HFF-Myc (cell line): ENCODE results near the gene NEGR1.
"Not testable (repeated sequence)": the region's sequence is repeated elsewhere in the genome, so short reads cannot be mapped to it uniquely, and the experiment has no call there.

Source experiments
- DNase-seq: peaks from one replicate; pipeline ENCODE4 v3.0.0-alpha.2; 2011; ENCODE audit warnings: low read depth; ENCODE audit errors: extremely low read depth
- H3K4me3 ChIP-seq: replicated peaks from 2 replicates; pipeline ENCODE4 v1.5.1; 2011; ENCODE audit warnings: low read depth, mild to moderate bottlenecking, control low read depth, low read length
- TF ChIP-seq, protein P1 (sequence below): IDR thresholded peaks from 2 replicates; pipeline ENCODE4 v1.5.1; 2012; ENCODE audit warnings: mild to moderate bottlenecking, low read depth, low read length, control low read depth; ENCODE audit errors: missing control alignments

NEGR1 gene

DNA sequence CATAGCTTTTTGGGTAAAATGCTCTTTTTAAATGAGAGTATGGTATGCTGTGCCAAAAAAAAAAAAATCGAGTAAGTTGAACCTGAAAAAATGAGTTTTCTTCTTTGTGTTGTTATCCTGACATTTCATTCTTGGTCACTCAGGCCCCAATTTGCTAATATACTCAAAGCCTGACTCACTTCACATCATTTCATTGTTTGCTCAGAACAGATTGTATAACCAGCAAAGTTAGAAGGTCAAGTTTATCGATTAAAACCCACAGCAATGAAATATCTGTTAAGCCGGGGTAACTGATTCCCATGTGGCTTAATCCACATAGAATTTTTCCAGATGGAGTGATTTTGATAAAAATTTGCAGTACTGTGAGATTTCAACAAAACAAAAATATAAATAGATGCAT is 363.7 kb downstream of the NEGR1 start:
- DNase-seq = no peak
- TF ChIP-seq, protein P1, sequence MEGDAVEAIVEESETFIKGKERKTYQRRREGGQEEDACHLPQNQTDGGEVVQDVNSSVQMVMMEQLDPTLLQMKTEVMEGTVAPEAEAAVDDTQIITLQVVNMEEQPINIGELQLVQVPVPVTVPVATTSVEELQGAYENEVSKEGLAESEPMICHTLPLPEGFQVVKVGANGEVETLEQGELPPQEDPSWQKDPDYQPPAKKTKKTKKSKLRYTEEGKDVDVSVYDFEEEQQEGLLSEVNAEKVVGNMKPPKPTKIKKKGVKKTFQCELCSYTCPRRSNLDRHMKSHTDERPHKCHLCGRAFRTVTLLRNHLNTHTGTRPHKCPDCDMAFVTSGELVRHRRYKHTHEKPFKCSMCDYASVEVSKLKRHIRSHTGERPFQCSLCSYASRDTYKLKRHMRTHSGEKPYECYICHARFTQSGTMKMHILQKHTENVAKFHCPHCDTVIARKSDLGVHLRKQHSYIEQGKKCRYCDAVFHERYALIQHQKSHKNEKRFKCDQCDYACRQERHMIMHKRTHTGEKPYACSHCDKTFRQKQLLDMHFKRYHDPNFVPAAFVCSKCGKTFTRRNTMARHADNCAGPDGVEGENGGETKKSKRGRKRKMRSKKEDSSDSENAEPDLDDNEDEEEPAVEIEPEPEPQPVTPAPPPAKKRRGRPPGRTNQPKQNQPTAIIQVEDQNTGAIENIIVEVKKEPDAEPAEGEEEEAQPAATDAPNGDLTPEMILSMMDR = no peak
- H3K4me3 ChIP-seq = no peak overlapping the region

- TF ChIP-seq, protein P1 = no peak
- no peak overlapping the region for H3K4me3 ChIP-seq
- no peak for DNase-seq
Measured at GRCh38 chr1:71916894-71917293, 365.4 kb downstream of the NEGR1 start.

GRCh38 chr1:71914626-71915025 is 367.7 kb downstream of the NEGR1 start:
- TF ChIP-seq, protein P1 = no peak
- no peak overlapping the region for H3K4me3 ChIP-seq
- DNase-seq = no peak

DNA sequence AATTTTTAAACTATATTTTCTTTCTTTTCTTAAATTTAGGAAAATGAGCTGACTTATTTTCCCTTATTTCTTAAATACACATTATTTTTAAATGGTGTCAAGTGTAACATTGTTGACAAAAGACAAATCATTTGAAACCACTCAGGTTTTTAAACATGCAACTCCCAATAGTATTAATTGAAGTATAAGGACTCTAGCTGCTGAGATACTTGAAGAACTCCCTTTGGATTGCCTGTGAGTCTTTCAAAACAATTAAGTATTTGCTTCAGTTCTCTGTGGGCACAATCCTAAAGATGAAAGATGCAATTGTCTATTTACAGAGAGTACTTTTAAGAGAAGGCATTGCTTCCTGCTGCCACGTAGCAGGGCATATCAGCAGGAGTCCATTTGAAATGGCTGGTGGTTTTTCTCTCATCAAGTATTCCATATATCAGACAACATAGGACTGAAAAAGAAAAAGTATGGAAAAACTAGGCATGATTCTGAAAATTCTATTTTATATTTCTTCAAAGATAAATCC is 373.4 kb downstream of the NEGR1 start:
- TF ChIP-seq, protein P1 = no peak
- DNase-seq = no peak
- H3K4me3 ChIP-seq = no peak overlapping the region

DNA sequence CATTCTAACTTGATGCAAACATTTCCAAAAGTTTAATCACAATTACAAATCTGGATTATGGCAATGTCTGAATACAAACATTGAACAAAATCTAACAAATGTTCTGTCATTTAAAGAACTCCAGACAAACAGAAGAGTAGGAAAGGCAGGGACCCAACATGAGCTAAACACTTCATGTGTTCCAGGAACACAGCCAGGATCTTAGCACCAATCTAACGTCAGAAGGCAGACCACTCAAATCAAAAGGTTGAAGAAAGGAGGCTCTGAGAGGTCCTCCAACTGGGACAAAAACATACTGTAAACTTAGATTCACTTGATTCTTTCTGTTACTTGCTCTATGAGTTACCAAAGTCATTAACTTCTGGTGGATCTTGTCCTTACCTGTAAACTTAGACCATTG is 374.0 kb downstream of the NEGR1 start:
- DNase-seq = no peak
- TF ChIP-seq, protein P1 = no peak
- H3K4me3 ChIP-seq = no peak overlapping the region

GRCh38 chr1:71899881-71900280 is 382.5 kb downstream of the NEGR1 start:
- TF ChIP-seq, protein P1 = no peak
- no peak overlapping the region for H3K4me3 ChIP-seq
- no peak for DNase-seq

DNA sequence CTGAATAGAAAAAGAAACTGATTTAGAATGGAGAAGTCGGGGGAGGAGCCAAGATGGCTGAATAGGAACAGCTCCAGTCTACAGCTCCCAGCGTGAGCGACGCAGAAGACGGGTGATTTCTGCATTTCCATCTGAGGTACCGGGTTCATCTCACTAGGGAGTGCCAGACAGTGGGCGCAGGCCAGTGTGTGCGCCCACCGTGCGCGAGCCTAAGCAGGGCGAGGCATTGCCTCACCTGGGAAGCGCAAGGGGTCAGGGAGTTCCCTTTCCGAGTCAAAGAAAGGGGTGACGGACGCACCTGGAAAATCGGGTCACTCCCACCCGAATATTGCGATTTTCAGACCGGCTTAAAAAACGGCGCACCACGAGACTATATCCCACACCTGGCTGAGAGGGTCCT is 394.2 kb downstream of the NEGR1 start:
- DNase-seq, H3K4me3 ChIP-seq: not testable (repeated sequence)
